GM06990 (cell line): ENCODE results near the gene MTARC1.

ENCODE experiments used
- DNase-seq: peaks from one replicate; pipeline ENCODE4 v3.0.0-alpha.2; 2011; ENCODE audit not compliant: insufficient read length; ENCODE audit errors: extremely low read depth
- H3K27me3 ChIP-seq: replicated peaks from 2 replicates; pipeline ENCODE4 v1.6.0; 2011; ENCODE audit warnings: low read length; ENCODE audit not compliant: control insufficient read depth, insufficient read depth
- H3K36me3 ChIP-seq: 2 replicates; pipeline ENCODE4 v1.5.1; 2011; ENCODE audit warnings: low read length; ENCODE audit not compliant: control insufficient read depth, insufficient read depth
- H3K4me3 ChIP-seq: replicated peaks from 2 replicates; pipeline ENCODE4 v1.5.1; 2011; ENCODE audit warnings: low read depth, mild to moderate bottlenecking, control low read depth, low read length
- CTCF ChIP-seq: IDR thresholded peaks from 2 replicates; pipeline ENCODE4 v1.5.1; 2011; ENCODE audit warnings: low read length, control low read depth, mild to moderate bottlenecking, inconsistent platforms; ENCODE audit not compliant: insufficient read depth, poor library complexity, severe bottlenecking

Gene MTARC1

GRCh38 chr1:220798338-220798737, 11.6 kb downstream of the MTARC1 start:
- Histone ChIP-seq H3K4me3 (no peak overlapping the region), H3K36me3 (no peaks in the 10 kb centered on the region), H3K27me3 (no peaks in the 10 kb centered on the region)
- no peak for DNase-seq
- TF ChIP-seq CTCF = no peak

GRCh38 chr1:220800262-220800661, 13.5 kb downstream of the MTARC1 start:
- Histone ChIP-seq H3K4me3 (no peak overlapping the region), H3K27me3 (no peaks in the 10 kb centered on the region), H3K36me3 (no peaks in the 10 kb centered on the region)
- no peak for DNase-seq
- TF ChIP-seq CTCF = no peak

DNA sequence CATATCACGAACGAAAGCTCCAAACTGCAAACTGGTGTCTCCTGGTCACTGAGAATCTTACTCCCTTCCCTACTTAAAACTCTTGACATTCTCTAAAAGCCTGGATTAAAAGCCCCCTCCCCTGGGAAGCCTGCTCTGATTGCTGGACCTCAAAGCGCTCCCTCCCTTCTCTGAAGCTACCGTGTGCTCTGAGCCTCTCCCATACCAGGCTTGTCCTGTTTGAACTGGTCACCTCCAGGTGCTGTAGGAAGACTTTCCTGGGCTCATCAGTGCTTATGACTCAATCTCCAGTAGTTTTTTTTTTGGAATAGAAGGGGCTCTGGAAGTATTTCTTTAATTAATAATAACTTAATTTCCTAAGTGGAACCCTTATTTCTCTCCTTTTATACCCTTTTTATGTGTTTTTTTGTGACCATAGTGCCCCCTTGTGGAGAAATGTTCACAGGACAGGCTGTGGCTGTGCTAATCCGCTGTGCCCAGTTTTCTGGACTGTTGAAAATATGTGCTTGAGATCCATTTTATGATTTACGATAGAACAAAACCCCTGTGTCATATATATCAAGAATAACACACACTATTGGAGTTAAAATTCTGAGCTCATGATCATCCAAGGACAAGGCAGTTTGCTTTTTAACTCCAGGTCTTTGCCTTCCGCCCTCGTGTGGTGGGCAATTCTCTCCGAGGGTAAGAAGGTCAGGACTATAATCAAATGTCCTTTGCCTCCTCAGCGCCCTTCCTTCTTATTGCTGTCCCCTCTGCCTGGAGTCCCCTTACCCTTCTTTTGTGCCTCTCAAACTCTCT, 16.9 kb downstream of the MTARC1 start:
- TF ChIP-seq CTCF = peak; percentile 64
- H3K36me3 ChIP-seq = no peaks in the 10 kb centered on the region
- no peak for DNase-seq
- H3K4me3 ChIP-seq = no peak overlapping the region
- H3K27me3 ChIP-seq = no peaks in the 10 kb centered on the region; the same call in 1 of the 2 replicates

DNA sequence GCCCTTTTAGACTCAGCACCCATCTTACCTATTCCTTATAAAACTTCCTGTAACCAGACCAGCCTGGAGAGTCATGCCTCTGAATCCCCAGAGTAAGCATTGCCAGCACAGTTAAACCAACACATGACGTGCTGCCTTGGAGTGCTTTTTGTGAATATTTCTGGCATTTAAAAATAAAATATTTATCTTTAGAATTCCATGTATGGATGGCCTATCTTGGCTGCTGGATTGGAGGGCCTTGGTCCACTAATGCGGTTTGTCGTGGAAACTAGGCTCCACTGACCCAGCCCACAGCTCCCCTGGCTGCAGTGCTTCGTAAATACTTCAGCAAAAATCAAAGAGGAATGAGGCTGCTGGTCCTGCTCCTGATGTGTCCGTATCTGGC, 17.5 kb downstream of the MTARC1 start:
- DNase-seq = no peak
- Histone ChIP-seq H3K4me3 (no peak overlapping the region), H3K36me3 (no peaks in the 10 kb centered on the region)

DNA sequence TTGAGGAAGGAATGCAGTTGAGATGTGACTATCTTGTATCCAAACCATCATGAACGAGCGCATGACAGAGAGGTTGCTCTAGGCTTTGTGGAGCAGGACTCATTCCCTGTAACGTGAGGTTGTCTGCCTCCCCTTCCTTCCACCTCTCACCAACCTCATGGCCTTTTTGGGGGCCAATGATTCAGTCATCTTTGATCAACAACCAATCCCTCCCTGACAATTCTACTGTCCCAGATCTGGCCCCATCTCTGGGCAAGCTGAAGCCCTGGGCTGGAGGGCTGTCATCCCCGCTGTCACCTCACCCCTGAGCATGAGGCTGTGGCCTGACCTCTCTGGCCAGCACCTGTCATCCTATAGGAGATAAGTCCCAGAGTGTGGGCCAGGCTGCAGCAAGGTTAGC, 19.7 kb downstream of the MTARC1 start:
- Histone ChIP-seq H3K27me3 (no peaks in the 10 kb centered on the region; the same call in 1 of the 2 replicates), H3K36me3 (no peaks in the 10 kb centered on the region), H3K4me3 (no peak overlapping the region)
- no peak for TF ChIP-seq CTCF
- no peak for DNase-seq

More for the DNA sequence above, 17.5 kb downstream of the MTARC1 start:
- no peaks in the 10 kb centered on the region; the same call in 1 of the 2 replicates for H3K27me3 ChIP-seq
- no peak for TF ChIP-seq CTCF
